GM23248 (cell line): Measurements from ENCODE around the gene CGREF1.

Experiments
- EZH2 ChIP-seq: fragments of 200-600 bp; sonication (generic); IDR thresholded peaks from 2 replicates; pipeline ENCODE4 v1.6.1; 2018; ENCODE audit warnings: antibody characterized with exemption, mild to moderate bottlenecking; ENCODE audit not compliant: insufficient read depth, poor library complexity, severe bottlenecking
- EZH2phosphoT487 ChIP-seq: fragments of 200-600 bp; sonication (generic); IDR thresholded peaks from 2 replicates; pipeline ENCODE4 v1.6.1; 2018; ENCODE audit warnings: antibody characterized with exemption, moderate library complexity, mild to moderate bottlenecking, low read depth; ENCODE audit not compliant: insufficient read depth

GRCh38 chr2:27139310-27139709 is 20.4 kb upstream of the CGREF1 start, which contains the start of gene PRR30:
- TF ChIP-seq EZH2 (no peak), EZH2phosphoT487 (no peak)
